DLD1 (cell line): ENCODE results near the gene PRSS21.

Experiments
- in situ Hi-C: cut with HindIII; loops from 2 replicates; pipeline ENCODE4 v1.10.0; 2017; ENCODE audit warnings: low sequenced_read_pairs

Gene PRSS21

GRCh38 chr16:2841606-2842339, 24.7 kb downstream of the PRSS21 start:
- in situ Hi-C loops, result no loop called here

GRCh38 chr16:2842340-2843000, 25.4 kb downstream of the PRSS21 start:
- in situ Hi-C loops, result no loop called here

- in situ Hi-C loops, result no loop called here
Observed at GRCh38 chr16:2843526-2843925, 26.5 kb downstream of the PRSS21 start.

- in situ Hi-C loops, result no loop called here
Observed at GRCh38 chr16:2845116-2845515, 28.1 kb downstream of the PRSS21 start.

GRCh38 chr16:2846511-2847310, 29.7 kb downstream of the PRSS21 start:
- in situ Hi-C loops, result no loop called here

DNA sequence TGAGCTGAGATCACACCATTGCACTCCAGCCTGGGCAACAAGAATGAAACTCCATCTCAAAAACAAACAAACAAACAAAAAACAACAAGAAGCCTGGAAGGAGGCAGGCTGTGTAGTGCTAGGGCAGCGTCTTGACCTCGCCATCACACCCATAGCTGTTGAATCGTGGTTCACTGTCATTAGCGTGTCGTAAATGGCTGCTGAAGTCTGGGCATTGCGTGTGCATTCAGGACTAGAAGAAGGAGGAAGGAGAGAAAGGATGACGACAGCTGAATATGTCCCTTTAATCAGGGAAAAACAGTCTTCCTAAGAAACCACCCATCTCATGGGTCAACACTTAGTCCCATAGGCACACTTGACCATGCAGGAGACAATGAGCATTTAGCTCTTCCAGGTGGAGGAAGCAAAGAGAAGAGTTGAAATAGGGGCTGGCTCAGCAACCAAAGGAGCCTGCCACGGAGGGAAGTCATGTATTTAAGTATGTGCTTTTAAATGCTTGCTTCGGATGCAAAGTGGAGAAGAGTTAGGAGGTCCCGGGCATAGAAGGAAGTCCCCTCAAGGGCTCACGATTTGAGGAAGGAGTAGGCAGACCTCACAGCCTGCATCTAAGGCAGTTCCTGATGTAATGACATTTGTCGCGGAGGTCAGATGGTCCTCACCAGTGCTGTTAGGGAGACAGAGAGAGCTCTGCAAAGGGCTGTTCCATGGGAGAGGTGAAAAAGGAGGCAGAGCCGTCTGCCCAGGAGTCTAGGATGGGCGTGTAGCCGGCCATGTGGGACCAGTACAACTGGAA, 32.1 kb downstream of the PRSS21 start:
- in situ Hi-C loops, result no loop called here

DNA sequence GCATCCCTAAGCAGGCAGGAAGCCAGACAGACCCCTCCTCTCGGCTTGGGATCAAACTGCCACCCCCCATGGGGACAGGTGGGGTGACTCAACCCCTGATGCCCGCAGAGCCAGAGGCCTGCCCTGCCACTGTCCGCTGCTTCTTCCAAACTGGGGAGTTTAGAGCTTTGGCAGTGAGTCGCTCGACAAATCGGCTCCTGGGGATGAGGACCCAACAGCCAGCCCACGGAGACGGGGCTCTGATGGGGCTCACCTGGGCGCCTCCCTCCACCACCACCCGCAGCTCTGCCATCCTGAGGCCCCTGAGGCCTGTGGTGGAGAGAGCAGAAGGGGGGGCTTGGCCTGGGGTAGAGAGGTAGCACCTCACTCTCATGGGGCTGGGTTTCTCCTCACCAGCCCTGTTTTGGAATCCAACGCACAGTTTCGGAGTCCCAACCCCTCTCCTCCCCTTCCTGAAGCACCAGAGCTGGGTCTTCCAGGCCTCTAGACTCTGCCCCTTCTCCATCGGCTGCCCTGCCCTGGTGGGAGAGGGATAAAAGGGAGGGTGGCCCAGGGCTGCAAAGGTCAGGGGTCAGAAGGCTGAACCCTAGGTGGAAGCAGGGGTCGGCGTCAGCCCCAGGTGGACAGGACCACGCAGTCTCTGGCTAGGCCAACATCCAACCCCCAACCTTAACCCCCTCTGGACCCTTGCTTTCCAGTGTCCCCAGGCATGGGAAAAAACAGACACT, 35.1 kb downstream of the PRSS21 start:
- in situ Hi-C loops, result no loop called here

DNA sequence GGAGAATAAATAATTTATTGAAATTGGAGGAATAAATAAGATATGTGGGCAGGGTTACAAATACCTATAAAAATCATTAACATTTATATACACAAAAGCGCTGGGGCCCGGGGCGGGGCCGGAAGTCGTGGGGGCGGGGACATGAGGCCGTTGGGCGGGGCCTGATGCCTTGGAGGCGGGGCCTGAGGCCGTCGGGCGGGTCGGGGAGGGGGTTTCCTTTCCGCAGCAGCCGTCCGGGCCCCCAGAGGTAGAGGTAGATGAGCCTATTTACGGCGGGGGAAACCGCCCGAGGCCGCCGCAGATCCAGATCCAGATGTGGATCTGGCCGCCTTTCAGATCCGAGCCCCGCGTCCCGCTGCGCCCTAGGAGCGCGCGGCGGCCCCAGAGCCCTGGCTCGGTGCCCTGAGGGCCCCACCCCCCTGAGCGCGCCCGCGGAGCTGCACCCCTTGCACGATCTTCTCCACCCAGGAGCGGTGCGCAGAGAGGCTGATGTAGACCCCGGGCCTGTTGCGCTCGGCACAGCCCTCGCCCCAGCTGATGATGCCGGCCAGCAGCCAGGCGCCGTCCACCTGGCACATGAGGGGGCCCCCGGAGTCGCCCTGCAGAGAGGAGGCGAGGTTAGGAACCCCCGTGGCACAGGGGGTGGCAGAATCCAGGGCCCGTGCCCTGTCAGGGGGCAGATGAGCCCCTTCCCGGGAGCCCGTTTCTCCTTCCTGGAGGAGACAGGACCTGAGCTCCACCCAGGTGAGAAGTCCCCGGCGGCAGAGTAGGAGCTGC, 35.9 kb downstream of the PRSS21 start:
- in situ Hi-C loops, result no loop called here

DNA sequence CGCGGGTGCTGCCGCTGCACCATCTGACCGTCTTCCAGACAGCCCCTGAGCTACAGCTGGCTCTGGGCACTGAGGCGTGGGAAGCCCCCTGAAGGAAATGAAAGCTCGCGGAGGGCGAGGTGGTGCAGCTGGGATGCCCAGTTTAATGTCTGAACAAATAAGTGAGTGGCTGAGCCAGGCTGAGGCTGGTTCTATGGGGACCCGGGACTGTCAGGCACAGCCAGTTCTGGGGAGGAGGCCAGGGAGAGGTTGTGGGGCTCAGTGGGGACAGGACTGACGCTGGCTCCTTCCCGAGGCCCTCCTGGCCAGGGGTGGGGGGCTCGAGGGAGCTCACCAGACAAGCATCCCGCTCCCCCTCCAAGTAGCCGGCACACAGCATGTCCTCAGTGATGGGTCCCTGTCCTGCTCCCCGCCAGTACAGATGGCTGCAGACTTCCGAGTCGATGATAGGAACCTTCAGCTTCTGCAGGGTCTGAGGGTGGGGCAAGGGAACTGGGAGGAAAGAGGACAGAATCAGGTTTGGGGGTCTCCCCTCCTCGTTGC, 36.6 kb downstream of the PRSS21 start:
- in situ Hi-C loops, result no loop called here

GRCh38 chr16:2854700-2855309, 37.8 kb downstream of the PRSS21 start:
- in situ Hi-C loops, result no loop called here

DNA sequence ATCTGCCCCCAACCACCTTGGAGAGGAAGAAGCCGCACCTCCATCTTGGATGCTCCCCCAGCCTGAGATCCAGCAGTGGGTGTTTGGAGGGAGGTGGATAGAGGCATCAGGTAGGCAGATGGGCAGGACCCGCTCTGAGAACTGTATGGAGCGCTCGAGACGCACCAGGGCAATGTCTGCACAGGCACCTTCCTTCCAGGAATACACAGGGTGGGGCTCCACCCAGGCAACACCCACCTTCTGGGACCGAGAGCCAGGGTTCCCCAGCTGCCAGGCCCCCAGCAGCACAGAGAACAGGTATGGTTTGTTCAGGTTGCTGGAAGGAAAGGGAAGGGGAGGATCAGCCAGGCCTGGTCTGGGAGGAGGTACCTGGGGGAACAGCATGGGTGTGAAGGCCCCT, 38.5 kb downstream of the PRSS21 start:
- in situ Hi-C loops, result no loop called here

GRCh38 chr16:2856061-2856670, 39.1 kb downstream of the PRSS21 start:
- in situ Hi-C loops, result no loop called here

- in situ Hi-C loops, result no loop called here
Observed at GRCh38 chr16:2856686-2857450, 39.8 kb downstream of the PRSS21 start.

- in situ Hi-C loops, result no loop called here
Observed at GRCh38 chr16:2857451-2858244, 40.6 kb downstream of the PRSS21 start, which contains the start of gene PRSS22. Gene PRSS22, minus strand, starts transcription at chr16:2858170. Its CDS starts 66 bp downstream, at chr16:2858104.

GRCh38 chr16:2858245-2859025, 41.4 kb downstream of the PRSS21 start:
- in situ Hi-C loops, result no loop called here

DNA sequence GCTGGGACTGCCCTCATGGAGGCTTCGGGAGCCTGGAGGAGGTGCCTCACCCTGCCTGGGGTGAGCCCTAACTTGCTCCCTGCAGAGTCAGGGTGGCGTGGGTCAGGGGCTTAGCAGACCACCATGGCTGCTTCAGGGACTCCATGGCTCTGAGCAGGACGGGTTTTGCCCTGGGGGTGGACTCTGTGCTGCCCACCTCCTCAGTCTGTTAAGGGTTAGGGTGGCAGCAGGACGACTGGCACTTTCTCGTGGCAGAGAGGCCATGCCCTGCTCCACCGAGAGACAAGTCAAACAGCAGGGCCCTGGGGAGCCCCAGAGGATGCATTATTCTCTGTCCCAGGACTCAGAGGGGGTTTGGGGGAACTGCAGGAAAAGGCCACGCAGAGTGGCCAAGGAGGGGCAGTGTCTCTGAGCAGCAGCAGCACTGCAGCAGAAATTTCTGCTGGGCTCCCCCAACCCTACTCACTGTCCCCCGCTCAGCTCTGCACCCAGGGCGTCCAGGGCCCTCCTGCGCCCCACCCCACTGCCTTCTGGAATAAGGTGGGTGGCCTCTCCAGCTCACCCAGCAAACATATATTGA, 42.7 kb downstream of the PRSS21 start:
- in situ Hi-C loops, result no loop called here
